HG03025 (cell line): Measurements from ENCODE around the gene LGALS3BP.
"Not testable (repeated sequence)": the region's sequence is repeated elsewhere in the genome, so short reads cannot be mapped to it uniquely, and the experiment has no call there.

Experiments
- ATAC-seq: cut with Tn5 transposase; IDR thresholded peaks from one replicate; pipeline ENCODE4 v1.9.1; 2021; ENCODE audit warnings: mild to moderate bottlenecking, moderate library complexity; ENCODE audit not compliant: unreplicated experiment, low FRiP score

LGALS3BP gene

DNA sequence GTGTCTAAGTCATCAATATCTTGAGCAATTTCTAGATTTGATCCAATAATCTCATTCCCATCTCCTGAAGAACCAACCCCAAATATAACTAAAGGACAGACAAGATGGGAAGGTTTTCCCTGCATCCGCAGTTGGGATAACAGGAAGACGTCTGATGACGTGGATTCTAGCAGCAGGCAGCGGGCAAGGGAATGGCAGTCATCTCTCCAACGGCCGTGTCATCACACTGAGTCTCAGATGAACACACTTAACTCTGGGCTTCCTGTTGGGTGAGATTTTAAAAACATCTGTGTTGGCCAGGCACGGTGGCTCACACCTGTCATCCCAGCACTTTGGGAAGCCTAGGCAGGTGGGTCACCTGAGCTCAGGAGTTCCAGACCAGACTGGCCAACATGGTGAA, 33.6 kb downstream of the LGALS3BP start:
- ATAC-seq: no peak

DNA sequence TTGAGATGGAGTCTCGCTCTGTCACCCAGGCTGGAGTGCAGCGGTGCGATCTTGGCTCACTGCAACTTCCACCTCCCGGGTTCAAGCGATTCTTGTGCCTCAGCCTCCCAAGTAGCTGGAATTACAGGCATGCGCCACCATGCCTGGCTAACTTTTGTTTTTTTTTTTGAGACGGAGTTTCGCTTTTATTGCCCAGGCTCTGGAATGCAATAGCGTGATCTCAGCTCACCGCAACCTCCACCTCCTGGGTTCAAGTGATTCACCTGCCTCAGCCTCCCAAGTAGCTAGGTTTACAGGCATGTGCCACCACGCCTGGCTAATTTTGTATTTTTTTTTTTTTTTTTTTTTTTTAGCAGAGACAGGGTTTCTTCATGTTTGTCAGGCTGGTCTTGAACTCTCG, 34.3 kb downstream of the LGALS3BP start:
- not testable (repeated sequence) for ATAC-seq

DNA sequence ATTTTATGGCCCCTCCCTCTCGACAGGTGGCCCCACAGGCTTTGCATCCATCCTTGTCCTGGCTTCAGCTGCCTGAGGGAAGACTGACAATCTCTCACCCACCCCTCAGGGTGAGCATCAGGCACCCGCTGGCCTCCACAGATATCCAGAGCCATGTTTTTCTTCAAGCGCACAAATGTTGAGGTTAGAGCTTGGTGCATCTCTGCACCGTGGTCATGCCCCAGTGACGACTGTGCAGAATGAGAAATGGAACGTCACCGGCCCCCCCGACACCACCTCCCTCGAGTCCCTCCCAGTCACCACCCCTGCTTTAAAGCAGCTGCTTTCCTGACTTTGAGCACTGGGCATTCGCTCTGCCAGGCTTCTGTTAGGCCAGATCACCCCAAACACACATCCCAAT, 34.8 kb downstream of the LGALS3BP start:
- ATAC-seq: no peak

DNA sequence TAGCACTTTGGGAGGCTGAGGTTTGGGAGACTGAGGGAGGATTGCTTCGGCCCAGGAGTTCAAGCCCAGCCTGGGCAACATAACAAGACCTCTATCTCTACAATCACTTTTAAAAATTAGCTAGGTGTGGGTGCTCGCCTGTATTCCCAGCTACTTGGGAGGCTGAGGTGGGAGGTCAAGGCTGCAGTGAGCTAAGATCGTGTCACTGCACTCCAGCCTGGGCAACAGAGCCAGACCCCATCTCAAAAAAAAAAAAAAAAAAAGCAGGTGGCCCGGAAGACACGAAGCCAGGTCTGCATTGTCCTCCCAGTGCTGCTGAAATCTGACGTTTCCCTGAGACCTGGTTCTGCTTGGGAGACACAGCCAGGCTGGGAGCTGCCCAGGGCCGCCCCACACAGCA, 35.7 kb downstream of the LGALS3BP start:
- no peak for ATAC-seq

DNA sequence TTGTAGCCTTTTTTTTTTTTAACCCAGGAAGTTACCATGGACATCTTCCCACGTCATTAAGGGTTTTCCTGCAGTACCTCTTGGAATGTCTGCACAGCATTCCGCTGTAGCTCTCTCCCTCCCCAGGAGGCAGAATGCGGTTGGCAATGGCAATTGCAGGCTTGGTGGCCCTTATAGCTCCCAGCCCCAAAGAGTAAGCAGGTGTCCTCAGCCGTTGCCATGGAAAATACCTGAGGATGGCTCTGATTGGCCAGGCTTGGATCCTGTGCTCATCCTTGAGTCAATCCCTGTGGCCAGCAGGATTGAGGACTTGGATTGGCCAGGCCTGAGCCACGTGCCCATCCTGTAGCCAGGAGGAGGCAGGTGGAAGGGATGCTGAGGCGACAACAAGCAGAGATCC, 39.0 kb downstream of the LGALS3BP start:
- no peak for ATAC-seq

DNA sequence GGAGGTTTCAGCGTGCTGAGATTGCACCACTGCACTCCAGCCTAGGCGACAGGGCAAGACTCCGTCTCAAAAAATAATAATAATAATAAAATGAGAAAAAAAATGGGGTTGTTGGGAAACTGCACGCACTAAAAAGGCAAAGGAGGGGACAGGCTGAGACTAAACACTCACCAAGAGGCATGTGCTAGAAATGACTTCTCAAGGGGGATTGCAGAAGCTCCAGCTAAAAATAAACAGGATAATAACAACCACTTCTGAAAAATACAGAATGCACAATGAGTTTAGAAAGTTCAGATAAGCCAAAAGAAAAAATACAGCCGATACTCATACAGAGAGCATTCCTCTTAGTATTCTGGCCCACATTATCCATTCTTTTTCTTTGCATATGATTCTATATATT, 39.5 kb downstream of the LGALS3BP start:
- no peak for ATAC-seq

DNA sequence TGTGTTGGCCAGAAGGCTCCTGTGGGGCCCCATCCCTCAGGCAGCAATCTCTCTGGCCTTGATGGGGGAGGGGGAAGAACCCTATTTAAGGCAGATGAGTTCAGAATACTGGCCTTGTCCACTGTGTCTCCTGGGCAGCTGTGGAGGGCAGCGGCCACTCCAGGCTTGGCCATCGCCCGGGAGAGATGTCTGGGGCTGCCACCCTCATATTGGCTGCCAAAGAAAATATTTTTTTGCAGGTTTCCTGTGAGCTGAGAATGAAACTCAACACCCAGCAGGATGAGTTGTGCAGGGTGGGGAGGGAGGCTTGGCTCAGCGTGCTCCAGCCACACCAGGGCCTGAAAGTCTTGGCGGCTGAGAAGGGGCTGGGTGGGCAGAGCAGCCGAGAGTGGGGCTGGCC, 40.1 kb downstream of the LGALS3BP start:
- no peak for ATAC-seq

DNA sequence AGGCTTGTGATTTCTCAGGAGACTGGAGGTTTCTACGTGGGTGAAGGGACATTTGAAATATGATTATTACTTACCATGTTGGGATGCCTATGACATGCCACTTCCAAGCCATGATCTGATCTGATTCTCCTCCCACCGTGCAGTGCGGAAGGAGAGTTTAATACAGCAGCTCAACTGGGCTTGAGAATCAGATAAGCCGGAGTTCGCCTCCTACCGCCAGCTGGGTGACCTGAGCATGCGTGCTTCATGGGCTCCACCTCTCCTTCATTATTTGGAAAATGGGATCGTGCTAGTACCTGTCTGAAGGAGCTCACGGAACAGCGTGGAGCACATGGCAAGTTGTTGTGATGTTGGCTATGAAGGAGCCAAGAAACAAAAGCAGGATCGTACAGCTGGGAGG, 42.2 kb downstream of the LGALS3BP start:
- no peak for ATAC-seq

DNA sequence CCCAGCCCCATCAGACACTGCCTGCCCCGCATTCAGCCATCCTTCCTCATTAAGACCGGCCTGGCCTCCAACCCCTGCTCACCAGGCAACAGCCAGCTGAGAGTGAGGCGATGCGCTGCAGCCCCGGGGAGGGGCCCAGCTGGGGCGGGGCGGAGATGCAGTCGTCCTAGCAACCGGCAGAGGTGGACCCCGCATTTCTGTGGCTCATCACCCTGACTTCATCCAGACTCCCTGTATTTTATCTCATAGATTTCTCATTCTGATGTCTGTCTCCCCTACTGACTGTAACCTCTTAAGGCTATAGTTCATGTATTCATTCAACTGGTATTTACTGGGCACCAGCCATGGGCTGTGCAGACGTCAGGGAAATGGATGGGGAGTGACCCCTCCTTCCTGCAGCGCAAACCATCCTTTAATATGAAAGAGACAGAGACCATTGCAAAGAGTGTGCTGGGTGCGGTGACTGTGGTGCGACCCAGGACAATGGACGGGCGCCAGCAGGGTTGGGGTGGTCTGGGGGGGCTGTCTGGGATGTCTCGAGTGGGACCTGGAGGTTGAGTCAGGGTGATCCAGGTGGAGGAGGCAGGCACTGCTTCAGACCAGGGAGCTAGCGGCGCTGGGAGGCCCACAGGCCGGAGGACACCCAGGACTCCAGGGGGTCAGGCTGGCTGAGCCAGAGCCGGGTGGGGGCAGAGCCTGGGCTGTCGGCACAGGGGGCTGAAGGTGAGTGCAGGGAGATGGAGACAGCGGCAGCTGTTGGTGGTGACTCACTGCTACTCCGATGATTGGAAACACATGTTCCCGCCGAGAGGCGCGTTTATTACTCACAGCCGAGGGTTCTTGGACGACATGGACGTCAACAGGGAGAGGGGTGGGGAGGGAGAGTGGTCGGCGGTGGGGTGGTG, 44.1 kb downstream of the LGALS3BP start:
- no peak for ATAC-seq

DNA sequence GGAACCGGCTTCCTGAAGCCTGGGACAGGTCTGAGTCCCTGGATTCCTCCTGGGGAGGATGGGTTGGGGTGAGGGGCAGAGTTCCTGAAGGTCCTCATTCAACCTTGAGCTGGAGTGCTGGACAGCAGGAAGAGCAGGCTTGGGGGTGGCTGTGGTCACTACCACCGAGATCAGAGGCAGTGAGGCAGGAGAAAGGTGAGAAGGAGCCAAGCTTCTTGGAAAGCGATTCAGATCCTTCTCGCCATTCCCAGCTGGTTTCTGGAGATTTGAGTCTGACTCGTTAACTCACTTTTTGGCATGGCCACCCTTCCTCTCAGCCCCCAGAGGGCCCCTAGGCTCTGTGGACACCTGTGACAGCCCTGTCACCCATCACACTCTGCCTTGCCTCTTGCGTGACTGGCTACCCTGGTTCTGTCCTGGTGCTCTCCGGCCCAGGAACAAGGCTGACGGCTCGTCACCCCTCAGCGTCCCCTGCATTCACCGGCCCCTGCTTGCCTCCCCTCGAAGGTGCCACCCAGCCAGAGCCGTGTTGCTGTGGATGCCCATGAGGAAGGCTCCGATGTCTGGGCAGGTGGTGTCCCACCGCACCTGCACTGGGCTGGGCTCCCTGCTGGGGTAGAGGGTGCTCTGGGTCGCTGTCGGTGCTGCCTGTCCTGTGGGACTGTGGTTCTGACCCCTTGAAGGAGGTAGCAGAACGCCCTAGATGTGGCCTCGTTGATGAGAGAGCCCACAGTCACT, 44.9 kb downstream of the LGALS3BP start:
- ATAC-seq: no peak

DNA sequence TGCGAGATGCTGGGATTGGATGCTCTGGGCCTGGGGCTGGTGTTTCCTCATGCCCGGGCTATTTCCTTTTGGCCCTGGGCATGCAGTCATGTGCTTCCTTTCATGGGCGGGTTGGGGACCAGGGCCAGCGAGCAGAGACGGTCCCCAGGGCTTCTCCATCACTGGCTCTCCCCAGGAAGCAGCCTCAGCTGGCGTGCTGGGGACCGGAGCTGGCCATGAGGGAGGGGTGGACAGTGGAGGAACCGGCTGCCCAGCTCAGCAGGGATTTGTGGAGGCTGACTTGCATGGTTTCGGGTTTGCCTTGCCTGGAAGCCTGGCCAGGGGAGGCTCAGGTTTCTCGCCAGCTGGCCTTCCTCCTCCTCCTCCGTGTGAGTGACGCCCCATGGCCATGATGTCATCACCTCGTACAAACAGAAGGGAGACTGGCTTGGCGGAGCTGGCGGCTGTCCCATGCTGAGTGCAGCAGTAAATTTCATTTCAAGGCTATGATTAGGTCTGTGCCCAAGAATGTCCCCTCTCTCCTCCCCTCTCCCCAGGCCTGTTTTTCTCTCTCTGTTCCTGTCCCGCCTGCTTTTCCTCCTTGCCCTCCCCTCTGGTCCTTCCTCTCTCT, 45.7 kb downstream of the LGALS3BP start:
- no peak for ATAC-seq

DNA sequence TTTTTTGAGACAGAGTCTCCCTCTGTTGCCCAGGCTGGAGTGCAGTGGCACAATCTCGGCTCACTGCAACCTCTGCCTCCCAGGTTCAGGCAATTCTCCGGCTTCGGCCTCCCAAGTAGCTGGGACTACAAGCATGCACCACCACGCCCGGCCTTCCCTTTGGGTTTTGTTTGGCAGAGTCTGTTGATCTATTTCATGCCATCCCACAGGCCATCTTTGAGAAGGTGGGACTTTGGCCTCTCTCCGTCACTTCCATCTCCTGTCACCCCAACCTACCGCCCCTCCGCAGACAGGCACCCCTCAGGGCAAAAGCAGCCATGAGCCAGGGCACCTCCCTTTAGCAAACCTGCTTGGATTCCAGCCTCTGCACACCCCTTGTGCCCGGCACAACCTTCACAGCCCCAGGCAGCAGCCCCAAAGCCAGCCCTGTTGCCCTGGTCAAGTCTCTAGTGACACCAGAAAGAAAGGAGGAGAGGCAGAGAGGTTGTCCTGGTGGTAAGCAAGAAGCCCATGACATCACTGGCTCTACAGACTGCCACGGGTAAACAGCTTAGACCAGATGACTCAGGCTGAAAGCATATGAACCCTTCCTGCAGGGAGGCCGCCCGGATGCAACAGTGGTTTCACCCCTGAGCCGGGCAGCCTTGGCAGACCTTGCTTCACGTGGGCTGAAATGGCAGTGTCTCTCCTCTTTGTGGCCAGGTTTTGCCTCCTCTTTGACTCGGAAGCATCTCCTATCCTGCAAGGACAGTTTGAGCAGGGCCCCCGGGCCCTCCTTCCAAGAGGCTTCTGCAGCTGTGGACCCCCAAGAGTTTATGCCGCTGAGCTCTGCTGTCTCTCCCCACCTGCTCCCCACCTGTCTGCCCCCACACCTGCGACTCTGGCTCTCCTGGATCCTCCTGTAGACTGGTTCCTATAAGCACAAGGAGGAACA, 46.4 kb downstream of the LGALS3BP start:
- ATAC-seq: no peak

DNA sequence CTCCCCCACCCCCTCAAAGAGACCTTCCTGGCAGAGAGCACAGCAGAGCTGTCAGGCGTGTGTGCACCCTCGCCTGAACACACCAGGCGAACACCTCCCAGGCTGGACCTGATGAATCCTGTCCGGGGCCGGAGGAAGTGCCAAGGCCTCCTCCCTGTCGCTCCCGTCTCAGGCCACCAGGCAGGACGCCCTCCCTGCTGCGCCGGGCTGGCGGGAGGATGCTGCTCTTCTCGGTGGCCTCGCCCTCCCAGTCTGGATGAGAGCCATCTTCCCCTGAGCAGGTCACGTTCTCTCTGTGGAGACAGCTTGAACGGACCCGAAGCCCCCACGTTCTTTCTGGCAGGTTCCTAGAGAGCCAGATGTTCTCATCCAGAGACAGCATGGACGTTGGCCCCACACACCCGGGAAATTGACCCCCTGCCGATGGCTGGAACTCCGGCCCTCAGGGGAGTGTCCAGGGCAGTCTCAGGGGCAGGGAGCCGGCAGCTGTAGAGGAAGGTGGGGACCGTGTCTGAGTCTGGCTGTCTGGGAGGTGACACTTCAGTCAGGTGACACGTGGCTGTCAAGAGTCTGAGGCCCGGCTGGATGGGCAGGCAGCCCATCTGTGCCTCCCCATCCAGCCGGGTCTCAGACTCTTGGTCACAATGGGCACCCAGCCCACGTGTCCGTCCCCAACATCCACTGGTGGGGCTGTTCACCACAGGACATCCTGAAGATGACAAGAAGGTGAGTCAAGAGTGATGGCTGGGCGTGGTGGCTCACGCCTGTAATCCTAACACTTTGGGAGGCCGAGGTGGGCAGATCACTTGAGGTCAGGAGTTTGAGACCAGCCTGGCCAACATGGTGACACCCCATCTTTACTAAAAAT, 49.6 kb downstream of the LGALS3BP start:
- ATAC-seq: no peak

DNA sequence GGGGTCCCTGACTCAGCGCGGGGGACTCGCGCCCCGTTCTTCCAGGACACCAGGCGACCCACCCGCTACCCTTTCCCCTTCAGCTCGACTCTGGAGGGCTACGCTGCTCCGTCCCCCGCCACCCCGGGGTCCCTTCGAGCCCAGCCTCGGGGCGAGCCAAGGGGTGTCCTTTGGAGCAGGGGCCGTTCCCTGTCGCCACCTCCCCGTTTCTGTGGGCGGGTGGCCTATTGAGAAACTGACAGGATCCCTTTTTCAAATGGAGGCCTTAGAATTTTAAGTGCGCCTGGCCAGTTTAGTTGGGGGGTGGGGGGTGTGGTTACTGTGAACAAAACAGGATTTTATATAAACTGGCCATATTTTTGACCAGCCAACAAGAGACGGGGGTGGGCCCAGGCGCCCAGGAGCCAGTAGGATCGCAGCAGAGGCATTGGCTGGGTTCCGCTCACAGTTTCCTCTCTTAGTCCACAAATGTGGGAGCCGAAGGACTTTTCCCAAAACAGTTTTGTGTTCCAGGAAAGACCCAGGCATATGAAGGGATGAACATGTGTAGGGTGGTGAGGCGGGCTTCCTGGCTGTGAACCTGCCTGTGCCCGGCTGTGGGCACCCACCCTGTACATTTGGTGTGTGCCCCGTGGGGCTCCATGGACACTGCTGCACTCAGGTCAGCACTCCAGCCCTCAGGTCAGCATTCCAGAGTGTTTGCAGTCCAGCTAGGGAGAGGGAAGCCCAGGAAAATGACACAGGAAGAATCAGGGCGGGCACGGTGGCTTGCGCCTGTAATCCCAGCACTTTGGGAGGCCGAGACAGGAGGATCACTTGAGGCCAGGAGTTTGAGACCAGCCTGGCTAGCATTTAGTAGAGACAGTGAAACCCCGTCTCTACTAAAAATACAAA, 53.8 kb downstream of the LGALS3BP start:
- ATAC-seq: no peak

DNA sequence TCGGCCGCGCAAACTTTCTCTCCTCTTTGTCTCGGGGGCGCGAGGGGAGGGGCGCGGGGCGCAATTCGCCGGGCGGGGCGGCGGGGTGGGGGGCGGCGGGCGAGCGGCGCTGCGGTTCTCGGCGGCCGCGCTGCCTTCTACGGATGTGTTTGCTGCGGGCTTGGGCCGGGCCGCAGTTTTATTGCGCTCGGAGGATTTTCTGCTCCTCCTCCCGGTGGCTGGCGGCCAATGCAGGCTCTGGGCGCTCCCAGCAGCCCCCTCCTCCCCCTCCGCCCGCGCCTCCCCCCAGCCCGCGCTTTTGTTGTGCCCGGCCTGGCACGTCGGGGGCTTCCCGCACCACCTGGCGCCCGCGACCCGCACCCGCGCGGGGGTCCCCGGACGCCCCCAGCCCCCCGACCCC, 54.5 kb downstream of the LGALS3BP start, which contains the start of gene TIMP2:
Gene TIMP2 (minus strand): TSS at position 154 of the 400 bp plus-strand sequence. CDS start 299 bp downstream, outside the sequence.
- no peak for ATAC-seq

DNA sequence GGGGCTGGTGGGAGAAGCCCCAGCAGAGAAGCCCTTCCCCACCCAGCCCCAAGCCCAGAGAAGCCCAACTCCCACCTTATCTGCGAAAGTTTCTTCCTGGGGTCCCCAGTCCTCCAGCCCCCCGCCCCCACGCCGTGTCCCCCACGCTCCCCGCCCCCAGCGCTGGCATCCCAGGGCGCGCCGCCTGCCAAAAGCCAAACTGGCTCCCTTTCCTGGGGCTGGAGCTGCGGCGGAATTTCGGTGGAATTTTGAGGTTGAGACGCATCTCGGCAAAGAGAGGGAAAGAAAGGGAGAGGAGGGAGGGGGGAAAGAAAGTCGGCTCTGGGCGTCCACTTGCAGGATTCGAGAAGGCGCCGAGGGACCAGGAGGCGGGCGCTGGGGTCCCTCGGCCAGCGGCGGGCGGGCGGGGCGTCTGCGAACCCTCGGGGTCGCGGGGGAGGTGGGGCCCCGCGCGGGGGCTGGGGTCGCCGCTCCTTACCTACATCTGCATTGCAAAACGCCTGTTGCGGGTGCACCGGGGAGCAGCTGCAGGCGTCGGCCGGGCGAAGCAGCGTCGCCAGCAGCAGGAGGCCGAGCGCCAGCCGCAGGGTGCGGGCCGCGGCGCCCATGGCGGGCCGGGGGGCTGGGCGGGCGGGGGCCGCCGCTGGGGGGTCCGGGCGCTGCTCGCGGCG, 55.1 kb downstream of the LGALS3BP start:
- ATAC-seq: no peak

DNA sequence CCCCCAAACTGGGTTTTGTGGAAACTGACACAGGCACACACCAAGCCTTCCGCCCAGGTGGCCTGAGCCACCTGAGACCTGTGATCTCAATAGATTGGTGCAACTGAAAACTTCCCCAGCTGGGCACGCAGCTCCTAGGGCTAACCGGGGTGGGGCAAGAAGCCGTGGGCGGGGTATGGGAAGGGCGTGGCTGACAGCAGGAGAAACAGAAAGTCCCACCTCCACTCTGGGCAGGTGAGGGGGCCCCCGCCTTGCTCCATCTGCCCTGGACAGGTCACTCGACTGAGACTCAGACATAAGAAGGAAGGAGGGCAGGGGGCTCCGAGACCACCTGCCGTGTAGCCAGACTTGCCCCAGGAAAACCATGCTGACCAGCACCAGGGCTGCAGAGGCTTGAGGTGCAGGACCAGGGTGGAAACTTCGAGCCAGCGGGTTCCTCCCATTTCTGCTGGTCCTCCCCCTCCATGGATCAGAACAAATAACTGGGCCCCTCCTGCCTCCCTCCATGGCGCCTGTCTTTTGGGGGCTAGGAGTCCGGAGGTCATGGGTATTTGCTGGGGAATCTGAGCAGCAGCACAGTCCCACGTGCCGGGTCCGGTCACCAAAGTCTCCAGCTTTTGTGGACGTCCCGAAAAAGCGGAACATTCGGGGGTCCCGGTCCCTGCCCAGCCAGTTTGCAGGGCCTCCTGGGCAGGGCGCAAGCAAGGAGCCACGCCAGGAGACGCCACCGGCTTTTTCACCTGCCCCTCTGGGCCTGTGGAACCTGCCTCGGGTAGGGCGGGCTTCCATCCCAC, 55.9 kb downstream of the LGALS3BP start:
- no peak for ATAC-seq
